ENCODE data around the gene SCAF8.

DNA sequence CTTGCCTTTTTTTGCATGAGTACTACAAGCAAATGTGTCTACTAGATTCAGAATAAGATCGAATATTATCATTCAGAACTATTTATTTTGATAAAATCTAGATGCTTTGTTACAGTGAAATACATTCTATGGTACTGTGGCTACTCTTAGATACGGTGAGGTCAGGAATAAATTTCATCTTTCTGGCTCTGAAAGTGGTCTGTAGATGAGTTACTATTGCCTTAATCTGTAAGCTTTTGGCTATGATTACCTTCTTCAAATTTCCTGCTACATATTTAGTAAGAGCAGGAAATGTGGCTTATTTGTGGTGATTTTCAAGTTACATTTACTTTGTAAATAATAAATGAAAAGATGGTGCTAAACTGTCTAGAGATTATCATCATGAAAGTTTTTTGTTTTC, 50.0 kb downstream of the SCAF8 start:
- TF ChIP-seq CTCF (IDR thresholded peaks at IDR 0.05) (no peak), POLR2A (IDR thresholded peaks at IDR 0.05) (no peak), POLR2AphosphoS5 (IDR thresholded peaks at IDR 0.05) (no peak)
